ENCODE data around the gene GNMT.

GRCh38 chr6:42979523-42980177, 19.1 kb downstream of the GNMT start:
- TF ChIP-seq, protein P1, sequence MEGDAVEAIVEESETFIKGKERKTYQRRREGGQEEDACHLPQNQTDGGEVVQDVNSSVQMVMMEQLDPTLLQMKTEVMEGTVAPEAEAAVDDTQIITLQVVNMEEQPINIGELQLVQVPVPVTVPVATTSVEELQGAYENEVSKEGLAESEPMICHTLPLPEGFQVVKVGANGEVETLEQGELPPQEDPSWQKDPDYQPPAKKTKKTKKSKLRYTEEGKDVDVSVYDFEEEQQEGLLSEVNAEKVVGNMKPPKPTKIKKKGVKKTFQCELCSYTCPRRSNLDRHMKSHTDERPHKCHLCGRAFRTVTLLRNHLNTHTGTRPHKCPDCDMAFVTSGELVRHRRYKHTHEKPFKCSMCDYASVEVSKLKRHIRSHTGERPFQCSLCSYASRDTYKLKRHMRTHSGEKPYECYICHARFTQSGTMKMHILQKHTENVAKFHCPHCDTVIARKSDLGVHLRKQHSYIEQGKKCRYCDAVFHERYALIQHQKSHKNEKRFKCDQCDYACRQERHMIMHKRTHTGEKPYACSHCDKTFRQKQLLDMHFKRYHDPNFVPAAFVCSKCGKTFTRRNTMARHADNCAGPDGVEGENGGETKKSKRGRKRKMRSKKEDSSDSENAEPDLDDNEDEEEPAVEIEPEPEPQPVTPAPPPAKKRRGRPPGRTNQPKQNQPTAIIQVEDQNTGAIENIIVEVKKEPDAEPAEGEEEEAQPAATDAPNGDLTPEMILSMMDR (IDR thresholded peaks at IDR 0.05) = no peak
- TF ChIP-seq POLR2AphosphoS5 (IDR thresholded peaks at IDR 0.05) (no peak), POLR2A (IDR thresholded peaks at IDR 0.05) (no peak)

All from gastroesophageal sphincter (tissue), 3 donors.